GM12875 (cell line): Measurements from ENCODE around the gene EMILIN1.

Experiments used
- H3K4me3 ChIP-seq: one replicate; pipeline ENCODE4 v1.5.1; 2011; ENCODE audit warnings: low read depth, low read length, control low read depth
- CTCF ChIP-seq: IDR thresholded peaks from 2 replicates; pipeline ENCODE4 v1.5.1; 2011; ENCODE audit warnings: low read depth, mild to moderate bottlenecking, control low read depth, inconsistent platforms, low read length, moderate library complexity, borderline replicate concordance; ENCODE audit not compliant: insufficient read depth

Gene EMILIN1

GRCh38 chr2:27078267-27079194, at the start of gene EMILIN1:
TSS of gene EMILIN1 (plus strand) at chr2:27078615. CDS start at chr2:27079066, 451 bp downstream.
- no peak for TF ChIP-seq CTCF
- no peak within 1 kb of the TSS for H3K4me3 ChIP-seq

- TF ChIP-seq CTCF, result no peak
- no peak overlapping the region for H3K4me3 ChIP-seq
Observed at GRCh38 chr2:27029051-27029450, 49.4 kb upstream of the EMILIN1 start.

- TF ChIP-seq CTCF, result no peak
Observed at GRCh38 chr2:27032495-27033252, 45.7 kb upstream of the EMILIN1 start, which contains the start of gene TMEM214. TSS of gene TMEM214 (plus strand) at chr2:27032965. CDS start at chr2:27033016, 51 bp downstream.

GRCh38 chr2:27033253-27033852, 45.1 kb upstream of the EMILIN1 start:
- no peak for TF ChIP-seq CTCF
- peak overlapping the region; percentile 92 for H3K4me3 ChIP-seq

More at GRCh38 chr2:27032495-27033252, 45.7 kb upstream of the EMILIN1 start, which contains the start of gene TMEM214:
- H3K4me3 ChIP-seq, result peak within 1 kb of the TSS; percentile 92

GRCh38 chr2:27038012-27038411, 40.4 kb upstream of the EMILIN1 start:
- no peak overlapping the region for H3K4me3 ChIP-seq
- TF ChIP-seq CTCF, result no peak

- H3K4me3 ChIP-seq, result no peak overlapping the region
- TF ChIP-seq CTCF, result no peak
Observed at GRCh38 chr2:27038631-27039339, 39.6 kb upstream of the EMILIN1 start.
